Testis (tissue), 3 donors: ENCODE measurements around the gene ASXL3. TPM values are rescaled to one million over a fixed set of nuclear protein-coding genes. Genes with fewer than 3 reads are reported as not detected.

Experiments
- DNase-seq: peaks from one replicate; pipeline ENCODE4 v3.0.0-alpha.2; 2019
- H3K27ac ChIP-seq, 2 donors: fragments of 200-600 bp; sonication (generic); one replicate each; pipeline ENCODE4 v1.5.1; 2019
- H3K27me3 ChIP-seq: fragments of 200-600 bp; sonication (generic); one replicate; pipeline ENCODE4 v1.5.1; 2019
- H3K36me3 ChIP-seq: fragments of 200-600 bp; sonication (generic); one replicate; pipeline ENCODE4 v1.5.1; 2017; ENCODE audit warnings: low read depth; ENCODE audit errors: missing control alignments
- H3K4me1 ChIP-seq: fragments of 200-600 bp; sonication (generic); one replicate; pipeline ENCODE4 v1.5.1; 2019
- H3K4me3 ChIP-seq, 2 donors: fragments of 200-600 bp; sonication (generic); one replicate each; pipeline ENCODE4 v1.5.1; 2017 to 2019
- H3K9me3 ChIP-seq: fragments of 200-600 bp; sonication (generic); one replicate; pipeline ENCODE4 v1.5.1; 2017
- CTCF ChIP-seq, 3 experiments: fragments of 450-650 bp in 2 of 3; fragments of 200-600 bp in 1 of 3; sonication (generic) in 1 of 3; IDR thresholded peaks; one replicate each; pipeline ENCODE4 v1.5.1; 2016 to 2019; ENCODE audit warnings: antibody characterized with exemption in 3 of 3, mild to moderate bottlenecking in 2 of 3, moderate library complexity in 1 of 3
- POLR2A ChIP-seq: fragments of 450-650 bp; IDR thresholded peaks from one replicate; pipeline ENCODE4 v1.6.1; 2017; ENCODE audit warnings: antibody characterized with exemption, mild to moderate bottlenecking, moderate library complexity
- WGBS, 2 donors: methylation state at CpG; one replicate each; pipeline ENCODE4 v1.1.5; 2018; 5-methylcytosine and 5-hydroxymethylcytosine counted together
- intact Hi-C: fragments of 100-400 bp; cut with DNase I; formaldehyde crosslinking; loops from one replicate; pipeline ENCODE4 v1.15.1; 2023; ENCODE audit warnings: low total_unique reads
- polyA plus RNA-seq: library from polyadenylated mRNA; stranded (reverse); fragments of 350-450 nt; fragmentation: Illumina TruSeq; extraction: RNeasy Lipid Tissue Mini Kit (QIAGEN cat#74804); gene quantifications from one replicate; pipeline ENCODE4 v1.2.3, GENCODE V29; 2014; ENCODE audit warnings: low read depth, low replicate concordance; ENCODE audit not compliant: insufficient read depth
- total RNA-seq, 2 donors: library from RNA; depleted of rRNA; stranded (reverse); fragments of >200 nt; gene quantifications; one replicate each; pipeline ENCODE4 v1.2.3, GENCODE V29; 2016

ASXL3 gene
- total and polyA plus RNA-seq, 3 donors from 2014 or later, result 15.4 to 18.0 (median 15.7) TPM

- Histone ChIP-seq H3K9me3 (no peaks in the 10 kb centered on the region), H3K27ac (no peak overlapping the region), H3K4me1 (no peaks in the 10 kb centered on the region), H3K27me3 (no peaks in the 10 kb centered on the region), H3K4me3 (no peak overlapping the region), H3K36me3 (no peaks in the 10 kb centered on the region)
- 89 to 95% methylated on average over 3 of the region's 3 CpGs for WGBS, 2 donors
- intact Hi-C loops, result no loop called here
- TF ChIP-seq POLR2A (no peak), CTCF (IDR thresholded peaks at IDR 0.05) (no peak)
- no peak for DNase-seq
Observed at GRCh38 chr18:33573193-33573592, 4.8 kb upstream of the ASXL3 start.

- Histone ChIP-seq H3K36me3 (no peaks in the 10 kb centered on the region), H3K27ac (no peak overlapping the region), H3K4me3 (no peak overlapping the region), H3K9me3 (no peaks in the 10 kb centered on the region), H3K27me3 (no peaks in the 10 kb centered on the region), H3K4me1 (no peaks in the 10 kb centered on the region)
- TF ChIP-seq POLR2A (no peak), CTCF (IDR thresholded peaks at IDR 0.05) (no peak)
- intact Hi-C loops, result no loop called here
- no peak for DNase-seq
Observed at GRCh38 chr18:33575451-33575850, 2.6 kb upstream of the ASXL3 start.

- Histone ChIP-seq H3K4me3 (peak overlapping the region; percentile 64 to 74), H3K9me3 (no peaks in the 10 kb centered on the region), H3K27me3 (no peaks in the 10 kb centered on the region), H3K27ac (peak overlapping the region; percentile 77 to 78), H3K36me3 (no peaks in the 10 kb centered on the region), H3K4me1 (no peaks in the 10 kb centered on the region)
- WGBS, 2 donors, result 9 to 10% methylated on average over 5 of the region's 5 CpGs
- TF ChIP-seq POLR2A (no peak), CTCF (IDR thresholded peaks at IDR 0.05) (no peak)
- DNase-seq, result no peak
- intact Hi-C loops, result no loop called here
Observed at GRCh38 chr18:33576999-33577646, 896 bp upstream of the ASXL3 start.

GRCh38 chr18:33578518-33579348 is 714 bp downstream of the ASXL3 start:
- no peak for TF ChIP-seq POLR2A
- no peak for TF ChIP-seq CTCF (IDR thresholded peaks at IDR 0.05)
- no peaks in the 10 kb centered on the region for H3K4me1 ChIP-seq
- no peaks in the 10 kb centered on the region for H3K9me3 ChIP-seq
- H3K36me3 ChIP-seq, result no peaks in the 10 kb centered on the region
- 0 to 4% methylated on average over 19 to 49 of the region's 80 CpGs for WGBS, 2 donors
- H3K4me3 ChIP-seq, result peak overlapping the region; percentile 52 to 53
- intact Hi-C loops, result no loop called here
- no peaks in the 10 kb centered on the region for H3K27me3 ChIP-seq
- peak overlapping the region in 1 of 2 donors; percentile 71 for H3K27ac ChIP-seq
- DNase-seq, result peak; percentile 40
